K562 (cell line): ENCODE results near the gene VAC14. TPM values are rescaled to one million over a fixed set of nuclear protein-coding genes. Genes with fewer than 3 reads are reported as not detected.
A peak's percentile ranks its signal among the peaks of the same experiment; 100 is the strongest.

Experiments
- BACH1 ChIP-seq: fragments of 200-800 bp; sonication (Bioruptor generic); IDR thresholded peaks from 2 replicates; pipeline ENCODE4 v1.6.1; 2016; ENCODE audit warnings: missing genetic modification characterization, missing compliant biosample characterization
- FOXA3 ChIP-seq, 2 experiments: fragments of 450-650 bp in 1 of 2; sonication (generic) in 1 of 2; formaldehyde crosslinking; IDR thresholded peaks in 1 of 2; conservative IDR thresholded peaks in 1 of 2; 2 replicates each; pipeline versions ENCODE4 v1.4.0 to v1.8.0; 2020 to 2022; ENCODE audit warnings: mild to moderate bottlenecking in 2 of 2, missing genetic modification reagents in 1 of 2
- MGA ChIP-seq: fragments of 450-650 bp; IDR thresholded peaks from 2 replicates; pipeline ENCODE4 v1.6.1; 2016; ENCODE audit warnings: mild to moderate bottlenecking, moderate library complexity
- ZNF318 ChIP-seq, 2 experiments: fragments of 450-650 bp; IDR thresholded peaks; 2 replicates each; pipeline ENCODE4 v1.6.1; 2016; ENCODE audit warnings: mild to moderate bottlenecking in 2 of 2, borderline replicate concordance in 1 of 2, low read depth in 1 of 2, moderate library complexity in 1 of 2
- polyA plus RNA-seq, 8 experiments: library from polyadenylated mRNA; depleted of rRNA in 4 of 8; stranded (reverse) in 5 of 8; unstranded in 3 of 8; fragments of >200 nt; fragmentation: Nextera tagmentation in 2 of 8; fragmentation: Illumina TruSeq in 1 of 8; extraction: Ambion mirVana in 2 of 8; extraction: Trizol in 1 of 8; gene quantifications; 2 replicates each; pipeline versions ENCODE4 v1.2.1 to v1.2.3, GENCODE V29; 2011 to 2014; ENCODE audit warnings: inconsistent platforms in 1 of 8, missing spikeins in 1 of 8
- total RNA-seq, 7 experiments: library from RNA; depleted of rRNA in 6 of 7; stranded (reverse); fragments of >200 nt in 6 of 7; fragmentation: Illumina TruSeq in 2 of 7; extraction: Trizol in 2 of 7; gene quantifications; 2 replicates each; pipeline versions ENCODE4 v1.2.1 to v1.2.3, GENCODE V29; 2011 to 2021; ENCODE audit warnings: low replicate concordance in 1 of 7

Gene VAC14
- total and polyA plus RNA-seq, 9 of the 15 experiments (the other 6 are each of a cell fraction or from before 2014, with no cell fraction given): 1.3 to 41.6 (median 26.6) TPM

GRCh38 chr16:70804153-70804733 lies 3.3 kb upstream of the VAC14 start (continued):
- 0 out of 4 replicates have a peak, but pooled peaks of 1 of the 2 experiments have one; percentile 50 for TF ChIP-seq ZNF318 (IDR thresholded peaks at IDR 0.05; ENCODE audit: borderline replicate concordance in 1 of 2, low read depth in 1 of 2)
- TF ChIP-seq MGA: no peak
- TF ChIP-seq FOXA3 (CRISPR knock-in tag; conservative IDR thresholded peaks at IDR 0.05 in 1 of 2, IDR thresholded peaks at IDR 0.05 in 1 of 2): no peak
- TF ChIP-seq BACH1 (tag): no peak
